ENCODE measurements around the gene CHST11.
"Not testable (repeated sequence)": the region's sequence is repeated elsewhere in the genome, so short reads cannot be mapped to it uniquely, and the experiment has no call there.

CHST11 gene

DNA sequence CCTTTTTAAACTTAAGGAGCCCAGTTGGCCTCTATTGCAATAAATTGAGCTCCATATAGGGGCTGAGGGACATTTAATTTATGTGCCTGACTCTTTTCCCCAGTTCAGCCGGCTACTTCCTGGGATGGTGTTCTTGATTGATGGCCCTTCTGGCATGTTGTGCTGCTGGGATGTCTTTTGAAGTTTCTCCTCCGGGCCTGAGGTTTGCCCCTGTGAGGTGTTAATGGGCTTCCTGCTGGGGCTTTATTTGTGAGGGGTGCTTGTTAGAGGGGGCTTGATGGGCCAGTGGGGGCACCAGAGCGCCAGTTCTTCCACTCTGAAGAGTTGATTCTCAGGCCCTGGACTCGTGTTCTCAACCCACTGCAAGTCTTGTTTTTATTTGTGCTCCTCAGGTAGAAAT is 69.6 kb downstream of the CHST11 start:
- no peak for DNase-seq (ENCODE audit: low read depth in 3 of 3)

DNA sequence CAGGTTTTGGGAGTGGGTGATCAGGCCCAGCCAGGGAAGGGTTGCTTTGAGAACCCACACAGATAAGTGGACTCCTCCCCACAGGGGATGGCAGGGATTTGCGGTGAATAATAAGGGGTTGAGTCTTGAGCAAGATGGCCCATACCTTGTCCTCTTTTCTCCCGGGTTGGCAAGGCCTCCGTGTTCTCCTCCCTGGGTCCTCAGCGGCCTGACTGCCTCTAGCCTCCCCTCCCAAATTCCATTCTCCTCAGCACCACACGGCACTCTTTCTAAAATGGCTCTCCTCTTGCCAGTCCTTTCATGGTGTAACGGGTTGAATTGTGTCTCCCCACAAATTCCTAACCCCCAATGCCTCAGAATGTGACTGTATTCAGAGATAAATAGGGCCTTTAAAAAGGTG is 70.0 kb downstream of the CHST11 start:
- no peak for DNase-seq (ENCODE audit: low read depth in 3 of 3)

DNA sequence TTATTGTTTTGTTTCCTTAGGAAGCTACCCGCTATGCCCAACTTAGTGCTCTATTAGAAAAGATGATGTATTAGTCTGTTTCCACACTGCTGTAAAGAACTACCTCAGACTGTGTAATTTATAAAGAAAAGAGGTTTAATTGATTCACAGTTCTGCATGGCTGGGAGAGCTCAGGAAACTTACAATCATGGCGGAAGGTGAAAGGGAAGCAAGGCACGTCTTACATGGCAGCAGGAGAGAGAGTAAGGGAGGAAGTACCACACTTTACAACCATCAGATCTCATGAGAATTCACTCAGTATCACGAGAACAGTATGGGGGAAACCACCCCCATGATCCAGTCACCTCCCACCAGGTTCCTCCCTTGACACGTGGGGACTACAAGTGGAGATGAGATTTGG is 70.9 kb downstream of the CHST11 start:
- DNase-seq (ENCODE audit: low read depth in 3 of 3) = not testable (repeated sequence)

DNA sequence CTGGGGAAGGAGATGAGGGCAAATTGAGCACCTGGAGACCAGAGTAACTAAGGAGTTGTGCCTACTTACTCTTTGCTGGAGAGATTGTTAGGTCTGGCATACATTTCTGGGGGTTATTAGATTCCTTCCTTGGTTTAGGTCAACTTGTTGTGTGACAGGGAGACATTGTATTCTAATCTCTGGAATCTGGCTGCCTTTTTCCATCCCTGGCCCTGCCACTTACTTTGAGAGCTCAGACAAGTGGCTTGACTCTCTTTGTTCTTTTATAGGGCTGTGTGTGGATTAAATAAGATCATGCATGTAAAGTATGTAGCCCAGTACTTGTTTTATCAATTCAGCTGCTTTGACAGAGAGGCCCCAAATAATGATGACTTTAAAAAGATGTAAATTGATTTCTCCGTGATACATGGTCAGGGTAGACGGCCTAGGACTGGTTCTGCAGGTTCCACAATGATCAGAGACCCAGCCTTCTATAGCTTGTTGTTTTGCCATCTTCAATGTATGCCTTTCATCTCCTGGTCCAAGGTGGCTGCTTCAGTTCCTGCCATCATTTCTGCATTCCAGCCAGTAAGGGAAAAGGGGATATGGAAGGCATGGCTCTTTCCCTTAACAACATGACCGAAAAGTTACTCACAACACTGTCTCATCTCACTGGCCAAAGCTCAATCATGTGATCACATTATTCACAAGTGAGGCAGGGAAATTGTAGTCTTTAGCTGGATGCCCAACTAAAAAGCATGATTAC is 72.6 kb downstream of the CHST11 start:
- DNase-seq (ENCODE audit: low read depth in 3 of 3) = no peak

DNA sequence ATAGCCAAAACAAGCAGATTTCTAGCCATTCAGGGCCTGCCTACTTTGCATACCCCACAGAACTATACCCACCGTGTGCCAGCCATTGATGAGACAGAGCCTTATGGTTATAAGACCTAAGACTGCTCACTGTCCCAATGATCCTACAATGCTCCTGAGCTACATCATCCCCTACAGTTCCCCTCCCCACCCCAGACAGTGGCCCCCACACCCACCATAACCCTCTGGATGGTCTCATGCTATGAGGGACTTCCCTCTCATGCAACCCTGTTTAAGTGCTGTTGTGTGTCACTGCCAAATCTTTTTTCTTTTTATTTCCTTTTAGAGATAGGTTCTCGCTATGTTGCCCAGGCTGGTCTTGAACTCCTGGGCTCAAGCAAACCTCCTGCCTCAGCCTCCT is 75.9 kb downstream of the CHST11 start:
- DNase-seq (ENCODE audit: low read depth in 3 of 3) = no peak

DNA sequence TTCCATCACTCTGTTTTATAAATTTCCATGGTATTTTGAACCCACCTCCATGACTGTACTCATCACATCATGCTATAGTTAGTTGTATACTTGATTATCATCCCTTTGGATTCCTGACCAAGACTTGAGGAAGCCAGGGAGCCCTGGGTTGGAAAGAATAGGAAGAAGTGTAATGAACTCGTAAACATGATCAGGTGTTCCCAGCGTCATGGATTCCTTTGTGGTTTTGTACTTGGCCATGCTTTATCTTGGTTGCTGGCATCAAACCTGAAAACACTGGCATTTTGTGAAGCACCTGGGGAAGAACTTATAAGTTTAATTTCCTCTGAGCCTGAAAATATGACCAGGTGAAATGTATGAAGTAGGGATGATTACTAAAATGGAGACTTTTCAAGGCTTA is 76.4 kb downstream of the CHST11 start:
- DNase-seq (ENCODE audit: low read depth in 3 of 3) = no peak

DNA sequence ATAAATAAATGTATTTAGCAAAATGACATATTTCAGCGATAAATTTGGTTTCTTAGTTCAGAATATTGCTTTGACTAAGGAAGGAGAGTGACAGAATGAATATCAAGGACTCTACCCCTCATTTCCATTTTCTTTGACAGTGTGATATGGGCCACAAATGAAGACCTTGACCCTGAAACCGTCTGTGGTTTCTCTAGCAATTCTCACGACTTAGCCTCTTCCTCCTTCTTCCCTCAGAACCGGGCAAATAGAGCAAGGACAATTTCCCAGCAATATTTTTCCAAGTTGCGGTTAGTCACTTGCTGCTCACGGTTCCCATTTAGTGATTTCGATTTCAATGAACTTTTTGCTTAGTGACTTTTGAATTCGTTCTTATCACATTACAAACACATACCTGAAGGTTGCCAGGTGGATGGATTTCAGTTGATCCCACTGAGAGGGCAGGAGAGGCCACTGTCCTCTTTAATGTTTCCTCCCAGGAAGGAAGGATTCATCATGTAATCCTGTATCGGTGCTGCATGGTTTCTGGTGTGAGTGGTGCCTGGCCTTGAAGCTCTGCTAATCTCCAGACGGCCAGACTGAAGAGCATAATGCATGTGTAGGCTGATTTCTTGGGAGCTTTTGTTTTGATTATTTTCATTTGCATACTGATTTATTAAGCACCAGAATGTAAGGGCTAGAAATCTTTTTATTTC is 77.6 kb downstream of the CHST11 start:
- no peak for DNase-seq (ENCODE audit: low read depth in 3 of 3)

DNA sequence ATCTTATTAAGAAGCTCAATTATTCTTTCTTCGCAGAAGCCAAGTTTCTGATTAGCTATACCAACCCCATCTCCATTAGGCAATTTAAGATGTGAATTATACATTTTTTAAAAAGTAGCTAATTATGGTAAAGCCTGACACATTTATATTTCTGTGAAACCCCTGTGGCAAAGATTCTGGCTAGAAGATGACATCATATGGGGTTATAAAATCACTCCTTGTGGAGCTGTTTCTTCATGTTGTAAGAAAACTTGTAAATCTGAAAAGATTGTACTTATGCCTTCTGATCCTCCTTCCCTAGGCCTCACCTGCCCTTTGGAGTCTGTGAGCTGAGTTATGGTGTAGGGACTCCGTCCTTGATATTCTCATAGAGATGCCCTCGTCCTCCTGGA is 78.1 kb downstream of the CHST11 start:
- DNase-seq (ENCODE audit: low read depth in 3 of 3) = no peak

DNA sequence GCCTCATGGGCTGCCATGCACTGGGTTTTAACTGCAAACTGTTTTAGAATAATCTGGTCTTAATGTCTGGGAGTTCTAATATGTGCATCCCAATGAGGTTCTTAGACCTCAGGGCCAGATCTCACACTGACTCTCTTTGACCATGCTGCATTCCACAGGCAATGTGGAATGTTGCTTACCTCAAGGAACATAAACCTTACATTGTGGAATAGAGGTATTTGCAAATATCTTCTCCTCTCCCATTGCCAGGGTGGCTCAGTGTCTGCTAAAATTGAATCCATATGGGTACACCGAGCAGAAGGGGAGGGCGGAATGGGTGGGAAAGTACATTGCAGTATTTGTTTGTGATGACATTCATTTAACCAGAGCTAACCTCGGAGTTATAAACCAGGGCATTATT is 78.6 kb downstream of the CHST11 start:
- no peak for DNase-seq (ENCODE audit: low read depth in 3 of 3)

DNA sequence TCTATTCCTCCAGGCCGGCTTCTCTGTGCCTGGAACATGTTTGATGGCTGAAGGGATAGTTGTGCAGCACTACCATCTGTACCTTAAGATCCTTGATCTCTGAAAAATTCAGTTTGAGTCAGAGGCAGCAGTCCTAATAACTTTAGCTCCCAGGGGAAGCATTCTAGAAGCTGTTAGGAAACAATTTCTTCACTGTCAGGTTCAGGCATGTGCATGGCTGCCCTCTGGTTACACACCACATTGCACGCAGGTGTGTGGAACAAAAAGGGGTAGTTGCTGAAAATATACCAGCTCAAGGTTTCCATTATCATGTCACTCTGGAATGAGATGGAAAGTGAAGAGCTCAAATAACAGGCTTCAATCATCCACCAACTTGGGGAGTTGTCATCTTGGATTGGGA is 80.1 kb downstream of the CHST11 start:
- no peak for DNase-seq (ENCODE audit: low read depth in 3 of 3)

DNA sequence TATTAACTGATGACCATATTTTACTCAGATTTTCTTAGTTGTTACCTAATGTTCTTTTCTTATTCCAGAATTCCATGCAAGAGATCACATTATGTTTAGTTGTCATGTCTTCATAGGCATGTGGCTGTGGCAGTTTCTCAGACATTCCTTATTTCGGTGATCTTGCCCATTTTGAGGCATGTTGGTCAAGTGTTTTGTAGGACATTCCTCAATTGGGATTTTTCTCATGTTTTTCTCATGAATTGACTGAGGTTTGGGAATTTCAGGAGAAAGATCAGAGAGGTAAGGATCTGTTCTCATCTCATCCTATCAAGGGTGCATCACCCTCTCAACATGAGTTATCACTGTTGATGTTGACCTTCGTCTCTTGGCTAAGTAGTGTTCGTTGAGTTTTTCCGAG is 81.3 kb downstream of the CHST11 start:
- no peak for DNase-seq (ENCODE audit: low read depth in 3 of 3)

DNA sequence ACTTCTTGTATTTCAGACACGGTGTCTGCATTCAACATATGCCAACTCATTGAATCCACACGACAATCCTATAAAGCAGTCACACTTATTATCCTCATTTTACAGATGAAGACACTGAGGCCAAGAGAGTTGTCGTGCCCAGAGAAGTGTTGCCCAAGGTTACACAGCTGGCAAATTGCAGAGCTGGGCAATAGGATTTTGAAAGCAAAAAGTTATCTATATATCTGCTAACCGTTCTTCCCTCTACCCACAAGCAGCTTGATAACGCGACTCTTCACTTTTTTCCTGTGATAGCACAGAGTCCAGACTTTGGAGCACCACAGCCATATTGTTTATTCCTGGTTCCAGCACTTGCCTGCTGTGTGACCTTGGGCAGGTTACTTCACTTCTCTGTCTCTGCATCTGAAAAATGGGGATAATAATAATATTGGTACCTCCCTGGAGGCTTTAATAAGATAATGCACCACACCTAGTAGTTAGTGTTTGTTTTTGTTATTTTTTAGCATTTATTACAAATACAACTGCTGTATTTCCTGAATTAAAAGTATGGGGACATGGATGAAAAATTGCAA is 82.2 kb downstream of the CHST11 start:
- no peak for DNase-seq (ENCODE audit: low read depth in 3 of 3)

DNA sequence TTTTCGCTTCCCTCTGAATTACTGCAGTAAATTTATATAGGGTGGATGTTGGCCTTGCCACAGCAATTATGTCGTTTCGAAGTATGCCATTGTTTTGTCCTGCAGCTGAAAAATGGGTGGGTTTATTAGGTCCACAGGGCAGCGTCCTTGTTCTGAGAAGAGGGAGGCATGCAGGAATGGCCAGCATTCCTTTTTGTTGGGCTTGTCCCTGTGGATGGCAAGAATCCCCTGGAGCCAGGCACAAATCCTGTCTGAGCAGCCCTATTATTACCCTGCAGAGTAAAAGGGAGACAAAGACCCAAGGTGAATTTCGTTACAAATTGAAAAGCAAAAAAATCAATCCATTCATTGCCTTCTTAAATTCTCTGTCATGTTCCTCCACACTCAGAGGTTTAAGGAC is 88.1 kb downstream of the CHST11 start:
- DNase-seq (ENCODE audit: low read depth in 3 of 3) = no peak

DNA sequence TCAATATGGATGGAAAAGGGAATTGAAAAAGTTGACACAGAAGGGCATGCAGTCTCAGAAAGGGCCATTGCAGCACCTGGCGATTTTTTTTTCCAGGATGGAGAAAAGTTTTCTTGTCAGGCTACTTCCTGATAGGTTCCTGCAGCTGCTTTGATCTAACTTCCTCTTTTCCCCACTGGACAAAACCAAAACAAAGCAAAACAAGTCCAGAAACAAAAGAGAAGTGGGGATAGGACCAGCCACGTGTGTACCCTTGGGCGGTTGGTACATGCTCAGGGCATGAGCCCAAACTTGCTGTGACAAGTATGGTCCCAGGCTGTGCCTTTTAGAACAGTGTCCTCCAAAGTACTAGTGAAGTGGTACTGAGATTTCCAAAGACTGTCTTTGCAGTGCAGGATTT is 89.8 kb downstream of the CHST11 start:
- no peak for DNase-seq (ENCODE audit: low read depth in 3 of 3)

DNA sequence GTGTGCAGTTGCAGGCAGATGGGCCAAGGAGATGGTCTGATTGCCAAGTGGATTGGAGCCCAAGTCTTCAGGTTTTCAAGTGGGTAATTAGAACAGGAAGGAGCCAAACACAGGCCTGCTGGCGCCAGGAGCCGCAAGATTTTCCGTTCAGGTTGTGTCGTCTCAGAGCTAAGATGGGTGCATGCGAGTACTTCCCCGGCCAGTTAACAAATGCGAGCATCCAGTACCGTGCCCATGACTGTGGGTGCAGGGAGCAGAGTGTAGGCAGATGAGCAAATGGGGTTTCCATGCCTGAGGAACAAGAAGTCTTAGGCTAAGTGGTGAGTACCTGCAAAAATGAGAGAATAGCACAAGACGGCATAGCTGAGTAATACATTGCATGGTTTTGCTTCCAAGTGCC is 90.5 kb downstream of the CHST11 start:
- DNase-seq (ENCODE audit: low read depth in 3 of 3) = no peak

DNA sequence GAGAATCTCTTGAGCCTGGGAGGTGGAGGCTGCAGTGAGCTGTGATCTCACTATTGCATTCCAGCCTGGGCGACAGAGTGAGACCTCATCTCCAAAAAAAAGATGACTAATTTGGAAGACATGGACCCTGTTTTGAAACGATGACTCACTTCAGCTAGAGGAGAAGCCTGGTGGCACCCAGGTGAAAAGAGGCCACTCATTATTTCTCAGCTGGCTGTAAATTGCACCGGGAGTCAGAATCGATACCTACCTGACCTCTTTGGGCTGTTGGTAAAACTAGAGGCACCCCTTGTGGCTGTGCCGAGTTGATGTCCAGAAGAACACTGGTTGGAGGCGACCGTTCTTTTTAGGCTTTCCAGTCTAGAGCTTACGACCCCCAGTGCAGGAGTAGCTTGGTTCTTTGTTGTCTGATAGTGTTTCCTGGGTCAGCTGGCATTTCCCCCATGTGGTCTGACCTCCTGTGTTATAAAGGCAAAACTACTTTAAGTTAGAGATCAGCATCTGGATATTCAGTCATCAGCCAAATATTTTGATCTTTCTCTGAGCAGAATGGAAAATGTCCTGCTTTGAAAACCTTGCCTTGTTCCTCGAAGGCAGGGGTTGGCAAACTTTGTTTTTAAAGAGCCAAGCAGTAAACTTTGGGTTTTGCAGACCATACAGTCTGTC is 93.2 kb downstream of the CHST11 start:
- no peak for DNase-seq (ENCODE audit: low read depth in 3 of 3)

DNA sequence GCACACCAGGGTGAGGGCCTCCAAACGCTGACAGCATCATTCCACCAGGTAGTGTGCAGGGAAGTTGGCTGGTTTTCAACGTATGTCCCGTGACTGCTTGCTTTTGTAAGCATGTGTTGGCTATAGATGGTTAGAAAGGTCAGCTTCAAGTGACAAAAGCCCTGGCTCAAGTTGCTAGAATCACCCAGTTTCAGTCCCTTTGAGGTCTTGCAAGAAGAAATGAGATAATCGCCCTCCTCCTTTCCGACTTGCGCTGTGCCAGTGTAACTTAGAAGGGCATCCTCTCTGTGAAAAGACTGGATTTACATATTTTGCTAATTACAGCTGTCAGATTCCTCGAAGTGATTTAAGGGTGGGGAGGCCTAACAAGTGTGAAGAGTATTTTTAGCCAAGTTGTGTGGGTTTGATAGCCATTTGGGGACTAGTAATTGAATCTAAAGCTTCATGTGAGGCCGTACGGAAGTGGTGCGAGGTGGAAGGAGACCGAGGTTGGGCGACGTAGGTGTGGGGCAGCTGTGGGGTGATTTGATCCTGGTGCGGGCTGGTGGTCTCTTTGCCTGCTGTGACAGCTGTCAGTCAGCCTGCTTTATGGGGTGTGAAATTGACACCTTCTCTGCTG is 94.7 kb downstream of the CHST11 start:
- no peak for DNase-seq (ENCODE audit: low read depth in 3 of 3)

DNA sequence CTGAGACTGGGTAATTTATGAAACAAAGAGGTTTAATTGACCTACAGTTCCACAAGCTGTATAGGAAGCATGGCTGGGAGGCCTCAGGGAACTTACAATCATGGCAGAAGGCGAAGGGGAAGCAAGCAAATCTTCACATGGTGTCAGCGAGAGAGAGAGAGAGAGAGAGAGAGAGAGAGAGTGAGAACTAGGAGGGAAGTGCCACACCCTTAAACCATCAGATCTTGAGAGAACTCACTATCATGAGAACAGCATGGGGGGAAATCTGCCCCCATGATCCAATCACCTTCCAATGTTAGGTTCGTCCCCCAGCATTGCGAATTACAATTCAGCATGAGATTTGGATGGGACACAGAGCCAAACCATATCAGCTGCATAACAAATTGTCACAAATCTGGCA is 96.7 kb downstream of the CHST11 start:
- no peak for DNase-seq (ENCODE audit: low read depth in 3 of 3)

DNA sequence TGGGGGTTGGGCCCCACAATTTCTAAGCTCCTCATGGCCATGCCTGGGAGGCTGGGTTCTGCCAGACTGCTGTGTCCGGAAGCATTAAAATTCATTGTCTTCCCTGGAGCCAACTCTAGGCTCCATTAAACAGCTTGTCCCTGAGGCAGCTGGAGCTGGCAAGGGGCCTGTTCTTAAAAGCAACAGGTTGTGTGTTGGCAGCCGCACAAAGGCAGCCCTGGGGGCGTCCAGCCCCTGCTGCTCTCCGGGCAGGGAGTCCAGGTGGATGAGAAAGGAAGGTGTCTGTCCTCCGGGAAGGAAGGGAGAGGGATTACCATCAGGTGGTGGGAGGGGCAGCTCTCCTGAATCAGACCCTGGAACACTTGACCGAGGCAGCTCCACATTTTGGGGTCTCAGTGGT is 98.9 kb downstream of the CHST11 start:
- DNase-seq (ENCODE audit: low read depth in 3 of 3) = no peak

DNA sequence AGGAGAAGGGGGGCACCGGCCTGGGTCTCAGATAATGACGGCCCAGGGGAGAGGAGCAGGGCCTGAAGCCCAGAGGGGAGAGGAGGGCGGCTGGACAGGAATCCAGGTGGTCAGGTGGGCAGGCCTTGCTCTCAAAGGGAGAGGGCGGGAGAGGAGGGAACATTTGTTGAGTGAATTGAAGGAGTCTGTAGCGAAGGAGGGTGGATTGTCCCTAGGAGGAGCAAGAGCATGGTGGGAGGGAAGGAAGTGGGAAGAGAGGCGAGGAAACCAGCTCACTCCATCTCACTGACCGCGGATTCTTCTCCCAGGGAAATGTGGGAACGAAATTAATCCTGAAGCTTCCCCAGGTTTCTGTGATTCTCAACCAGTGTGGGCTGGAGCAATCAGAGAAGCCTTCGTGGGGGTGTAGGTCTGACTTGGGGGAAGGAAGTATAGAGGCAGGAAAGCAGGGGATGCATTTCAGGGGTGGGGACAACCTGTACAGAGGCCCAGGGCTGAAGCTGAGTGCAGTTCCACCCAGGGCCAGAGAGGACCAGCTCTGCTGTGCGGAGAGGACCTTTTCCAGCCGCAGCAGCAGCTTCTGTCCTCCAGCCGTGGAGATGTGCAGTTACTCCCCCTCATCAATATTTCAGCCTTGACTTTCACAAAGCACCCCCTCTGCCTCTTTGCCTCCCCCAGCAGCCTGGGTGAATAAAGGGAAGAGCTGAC is 100.9 kb downstream of the CHST11 start:
- no peak for DNase-seq (ENCODE audit: low read depth in 3 of 3)

DNA sequence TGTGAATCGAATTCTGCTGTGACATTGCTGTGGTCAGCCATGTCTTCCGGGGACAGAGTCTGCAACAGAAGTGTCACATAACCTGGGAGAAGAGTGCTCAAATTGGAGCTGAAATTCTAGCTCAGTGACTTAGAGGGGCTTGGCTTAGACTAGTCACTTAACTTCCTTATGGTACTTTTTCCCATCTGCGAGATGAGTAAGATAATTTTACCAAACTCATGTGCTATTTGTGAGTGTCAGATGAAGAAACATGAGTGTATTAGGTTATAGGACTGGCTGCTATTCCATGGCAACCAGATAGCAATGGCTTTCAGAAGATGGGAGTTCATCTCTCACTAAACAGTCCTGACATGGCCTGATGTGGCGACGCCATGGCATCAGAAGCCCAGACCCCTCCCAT is 104.1 kb downstream of the CHST11 start:
- no peak for DNase-seq (ENCODE audit: low read depth in 3 of 3)

DNA sequence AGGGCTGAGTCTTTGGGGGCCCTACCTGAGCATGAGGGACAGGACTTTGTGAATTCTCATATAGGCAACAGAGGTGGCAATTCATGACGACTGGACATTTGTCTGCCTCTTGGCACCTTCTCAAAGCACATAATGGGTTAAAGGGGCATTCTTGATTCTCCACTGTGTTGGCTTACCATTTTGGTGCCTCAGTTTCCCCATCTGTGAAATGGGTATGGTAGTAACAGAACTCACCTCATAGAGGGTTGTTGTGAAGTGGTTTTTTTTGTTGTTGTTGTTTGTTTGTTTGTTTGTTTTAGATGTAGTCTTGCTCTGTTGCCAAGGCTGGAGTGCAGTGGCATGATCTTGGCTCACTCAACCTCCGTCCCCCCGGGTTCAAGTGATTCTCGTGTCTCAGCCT is 106.0 kb downstream of the CHST11 start:
- no peak for DNase-seq (ENCODE audit: low read depth in 3 of 3)
